IMR-90 (cell line): ENCODE results near the gene RAB3IL1. TPM values are rescaled to one million over a fixed set of nuclear protein-coding genes. Genes with fewer than 3 reads are reported as not detected.

ENCODE experiments used
- ATAC-seq: fragments of 200-7000 bp; cut with Tn5 transposase; 2 replicates; pipeline ENCODE4 v1.9.1; 2020; ENCODE audit warnings: low read depth, mild to moderate bottlenecking, moderate library complexity
- BruUV-seq: library from RNA; stranded (reverse); fragments of 400-500 nt; replicated peaks from 2 replicates; lab custom pipeline; 2021; lab: Mats Ljungman, UMichigan
- CTCF ChIA-PET: fragments of 300-600 bp; formaldehyde crosslinking; extraction: SDS; loops from one replicate; lab custom pipeline; 2021; ENCODE audit warnings: antibody characterized with exemption; lab: Yijun Ruan, JAX
- POLR2A ChIA-PET: fragments of 300-600 bp; sonication (Branson Sonifier 250); formaldehyde crosslinking; loops from one replicate; lab custom pipeline; 2022; ENCODE audit warnings: antibody characterized with exemption; ENCODE audit not compliant: unreplicated experiment; lab: Charles Lee
- DNase-seq: peaks from one replicate; pipeline ENCODE4 v3.0.0; 2013
- H2AFZ ChIP-seq: replicated peaks from 2 replicates; pipeline ENCODE3; 2013; ENCODE audit warnings: low read length, mild to moderate bottlenecking; ENCODE audit not compliant: poor library complexity
- H2AK5ac ChIP-seq: 2 replicates; pipeline ENCODE4 v1.6.1; 2013; ENCODE audit warnings: low read depth, low read length, inconsistent platforms
- H2AK9ac ChIP-seq: replicated peaks from 2 replicates; pipeline ENCODE3; 2013; ENCODE audit warnings: mild to moderate bottlenecking, low read depth, low read length, moderate library complexity; ENCODE audit not compliant: poor library complexity
- H2BK120ac ChIP-seq: 2 replicates; pipeline ENCODE4 v1.6.1; 2013; ENCODE audit warnings: low read depth, low read length, inconsistent platforms
- H2BK15ac ChIP-seq: 3 replicates; pipeline ENCODE4 v1.6.1; 2013; ENCODE audit warnings: low read depth, low read length, inconsistent platforms
- H2BK20ac ChIP-seq: 2 replicates; pipeline ENCODE4 v1.6.1; 2013; ENCODE audit warnings: low read depth, mild to moderate bottlenecking, inconsistent platforms, low read length, moderate library complexity
- H2BK5ac ChIP-seq: 2 replicates; pipeline ENCODE4 v1.6.1; 2013; ENCODE audit warnings: mild to moderate bottlenecking, low read depth, low read length, inconsistent platforms; ENCODE audit not compliant: poor library complexity, severe bottlenecking
- H3K14ac ChIP-seq: replicated peaks from 2 replicates; pipeline ENCODE4 v1.6.1; 2013; ENCODE audit warnings: low read depth, low read length, inconsistent platforms
- H3K18ac ChIP-seq: 2 replicates; pipeline ENCODE4 v1.6.1; 2013; ENCODE audit warnings: low read depth, low read length, control low read depth
- H3K23ac ChIP-seq: 2 replicates; pipeline ENCODE4 v1.6.1; 2013; ENCODE audit warnings: low read depth, low read length, inconsistent platforms
- H3K27ac ChIP-seq: 2 replicates; pipeline ENCODE4 v1.5.1; 2013; ENCODE audit warnings: mild to moderate bottlenecking, control low read depth, low read length; ENCODE audit not compliant: insufficient read depth
- H3K27me3 ChIP-seq: 2 replicates; pipeline ENCODE4 v1.6.1; 2013; ENCODE audit warnings: low read length; ENCODE audit not compliant: control insufficient read depth, insufficient read depth
- H3K36me3 ChIP-seq: 2 replicates; pipeline ENCODE4 v1.6.1; 2013; ENCODE audit warnings: low read length, mixed read lengths; ENCODE audit not compliant: control insufficient read depth, insufficient read depth
- H3K4ac ChIP-seq: 2 replicates; pipeline ENCODE4 v1.6.1; 2013; ENCODE audit warnings: low read depth, low read length, inconsistent platforms
- H3K4me1 ChIP-seq: 2 replicates; pipeline ENCODE4 v1.6.1; 2013; ENCODE audit warnings: low read length, mixed read lengths; ENCODE audit not compliant: control insufficient read depth, insufficient read depth
- H3K4me2 ChIP-seq: 2 replicates; pipeline ENCODE4 v1.6.1; 2013; ENCODE audit warnings: low read depth, mild to moderate bottlenecking, control low read depth, low read length, moderate library complexity
- H3K4me3 ChIP-seq: 2 replicates; pipeline ENCODE4 v1.5.1; 2013; ENCODE audit warnings: low read depth, mild to moderate bottlenecking, control low read depth, low read length, moderate library complexity; ENCODE audit not compliant: insufficient read depth
- H3K56ac ChIP-seq: 2 replicates; pipeline ENCODE4 v1.6.1; 2013; ENCODE audit warnings: low read length, inconsistent platforms; ENCODE audit not compliant: insufficient read depth; ENCODE audit errors: extremely low read depth
- H3K79me1 ChIP-seq, 2 experiments: 2 replicates each; pipeline ENCODE4 v1.6.1; 2013; ENCODE audit warnings: low read length in 2 of 2, inconsistent platforms in 1 of 2, low read depth in 1 of 2
- H3K9ac ChIP-seq: 2 replicates; pipeline ENCODE4 v1.6.1; 2013; ENCODE audit warnings: low read depth, low read length, control low read depth
- H3K9me1 ChIP-seq: 2 replicates; pipeline ENCODE4 v1.6.1; 2013; ENCODE audit warnings: low read length, inconsistent platforms; ENCODE audit not compliant: insufficient read depth
- H3K9me3 ChIP-seq: 2 replicates; pipeline ENCODE4 v1.6.1; 2013; ENCODE audit warnings: low read length; ENCODE audit not compliant: control insufficient read depth, insufficient read depth
- H4K20me1 ChIP-seq: 2 replicates; pipeline ENCODE4 v1.6.1; 2013; ENCODE audit warnings: low read length, inconsistent platforms; ENCODE audit not compliant: insufficient read depth
- H4K5ac ChIP-seq: 2 replicates; pipeline ENCODE4 v1.6.1; 2013; ENCODE audit warnings: mild to moderate bottlenecking, low read depth, low read length, control low read depth
- H4K8ac ChIP-seq, 2 experiments: 2 replicates each; pipeline ENCODE4 v1.6.1; 2013; ENCODE audit warnings: low read depth in 2 of 2, low read length in 2 of 2, control low read depth in 1 of 2, inconsistent platforms in 1 of 2
- H4K91ac ChIP-seq: 2 replicates; pipeline ENCODE4 v1.6.1; 2013; ENCODE audit warnings: low read depth, low read length, inconsistent platforms; ENCODE audit not compliant: insufficient read depth
- BHLHE40 ChIP-seq: fragments of 150-350 bp; IDR thresholded peaks from 2 replicates; pipeline ENCODE4 v1.6.1; 2016; ENCODE audit warnings: mild to moderate bottlenecking, low read depth, low read length
- CEBPB ChIP-seq: IDR thresholded peaks from 2 replicates; pipeline ENCODE4 v1.6.1; 2012; ENCODE audit warnings: low read depth, low read length, improper control_type of control experiment
- CHD1 ChIP-seq: IDR thresholded peaks from 2 replicates; pipeline ENCODE4 v1.6.1; 2012; ENCODE audit warnings: low read depth, low read length, improper control_type of control experiment
- CTCF ChIP-seq: conservative IDR thresholded peaks from 2 replicates; pipeline ENCODE4 v1.5.1; 2012; ENCODE audit warnings: mild to moderate bottlenecking, low read depth, low read length, improper control_type of control experiment
- ELK1 ChIP-seq: fragments of 150-350 bp; IDR thresholded peaks from 2 replicates; pipeline ENCODE4 v1.6.1; 2016; ENCODE audit warnings: low read depth, mild to moderate bottlenecking, low read length, moderate library complexity, borderline replicate concordance
- FOS ChIP-seq: fragments of 150-350 bp; IDR thresholded peaks from 2 replicates; pipeline ENCODE4 v1.6.1; 2016; ENCODE audit warnings: low read depth, low read length
- MAFK ChIP-seq: IDR thresholded peaks from 2 replicates; pipeline ENCODE4 v1.6.1; 2012; ENCODE audit warnings: low read depth, low read length, improper control_type of control experiment
- MAZ ChIP-seq: IDR thresholded peaks from 2 replicates; pipeline ENCODE4 v1.6.1; 2012; ENCODE audit warnings: low read depth, mild to moderate bottlenecking, low read length, improper control_type of control experiment, moderate library complexity, borderline replicate concordance
- MXI1 ChIP-seq: IDR thresholded peaks from 2 replicates; pipeline ENCODE4 v1.6.1; 2012; ENCODE audit warnings: low read depth, mild to moderate bottlenecking, low read length, moderate library complexity, borderline replicate concordance
- NFE2L2 ChIP-seq: fragments of 150-350 bp; IDR thresholded peaks from 2 replicates; pipeline ENCODE4 v1.6.1; 2016; ENCODE audit warnings: low read depth, mild to moderate bottlenecking, low read length
- POLR2A ChIP-seq: IDR thresholded peaks from 2 replicates; pipeline ENCODE4 v1.6.1; 2012; ENCODE audit warnings: mild to moderate bottlenecking, low read depth, low read length
- RAD21 ChIP-seq: IDR thresholded peaks from 2 replicates; pipeline ENCODE4 v1.6.1; 2012; ENCODE audit warnings: low read length, improper control_type of control experiment
- RCOR1 ChIP-seq: IDR thresholded peaks from 2 replicates; pipeline ENCODE4 v1.6.1; 2012; ENCODE audit warnings: mild to moderate bottlenecking, low read length, improper control_type of control experiment; ENCODE audit not compliant: insufficient replicate concordance
- RFX5 ChIP-seq: IDR thresholded peaks from 2 replicates; pipeline ENCODE4 v1.8.0; 2012; ENCODE audit warnings: low read depth, mild to moderate bottlenecking, low read length, moderate library complexity
- SMC3 ChIP-seq: fragments of 150-350 bp; IDR thresholded peaks from 2 replicates; pipeline ENCODE4 v1.6.1; 2016; ENCODE audit warnings: low read depth, mild to moderate bottlenecking, antibody characterized with exemption, low read length, moderate library complexity
- USF2 ChIP-seq: fragments of 150-350 bp; IDR thresholded peaks from 2 replicates; pipeline ENCODE4 v1.6.1; 2017; ENCODE audit warnings: mild to moderate bottlenecking, antibody characterized with exemption, low read length, low read depth
- WGBS, 2 experiments: methylation state at CpG; one replicate each; pipeline versions ENCODE4 v1.1.5 to v1.1.7; 2013; ENCODE audit warnings: missing lambda C conversion rate in 2 of 2; ENCODE audit not compliant: insufficient read length in 1 of 2; ENCODE audit errors: extremely low coverage in 2 of 2; 5-methylcytosine and 5-hydroxymethylcytosine counted together
- dilution Hi-C: fragments of 300-500 bp; cut with HindIII; formaldehyde crosslinking; loops from one replicate; pipeline ENCODE4 v1.14.3; 2018; ENCODE audit warnings: low sequenced_read_pairs; ENCODE audit not compliant: unreplicated experiment
- in situ Hi-C: fragments of 300-500 bp; cut with MboI; formaldehyde crosslinking; loops from 3 replicates; pipeline ENCODE4 v1.14.3; 2019; ENCODE audit warnings: low sequenced_read_pairs, inconsistent platforms, mixed read lengths
- intact Hi-C: fragments of 100-400 bp; cut with micrococcal nuclease; formaldehyde crosslinking; loops from 2 replicates; pipeline ENCODE4 v1.10.0; 2022
- polyA plus RNA-seq, 3 experiments: library from polyadenylated mRNA; depleted of rRNA; stranded (reverse); fragments of >200 nt; gene quantifications; 2 replicates each; pipeline ENCODE4 v1.2.3, GENCODE V29; 2012; ENCODE audit warnings: low replicate concordance in 1 of 3
- total RNA-seq: library from RNA; depleted of rRNA; stranded (reverse); fragments of >200 nt; gene quantifications from 2 replicates; pipeline ENCODE4 v1.2.3, GENCODE V29; 2012

RAB3IL1 gene
- total and polyA plus RNA-seq, 2 of the 4 experiments (the other 2 are of a cell fraction) = 0.72 to 1.9 TPM

- ChIA-PET POLR2A (no interaction called here), CTCF (interaction anchor here (0.7 kb wide), 1 partner anchor 670 kb away, joined by 3 read pairs; the partner anchor contains the start of gene TUT1)
- Histone ChIP-seq H3K4ac (no peak overlapping the region), H2BK20ac (no peak overlapping the region), H3K56ac (no peak overlapping the region), H3K79me1 (0 out of 4 replicates have a peak, but pooled peaks cover 0 to 1% of the 10 kb centered on the region in 2 experiments), H2BK5ac (no peak overlapping the region), H2AK9ac (no peak overlapping the region), H3K23ac (no peak overlapping the region), H3K36me3 (no peaks in the 10 kb centered on the region), H3K18ac (no peak overlapping the region), H4K5ac (no peak overlapping the region), H2BK120ac (no peak overlapping the region), H3K27me3 (peaks cover 28% of the 10 kb centered on the region), H2AK5ac (no peak overlapping the region), H3K9me1 (no peaks in the 10 kb centered on the region), H3K9me3 (no peaks in the 10 kb centered on the region), H4K91ac (no peak overlapping the region), H3K4me1 (peaks cover 14% of the 10 kb centered on the region; the same call in 1 of the 2 replicates), H3K9ac (no peak overlapping the region), H4K20me1 (no peaks in the 10 kb centered on the region), H2BK15ac (no peak overlapping the region), H3K14ac (no peak overlapping the region), H3K4me2 (no peak overlapping the region), H4K8ac (no peak overlapping the region), H2AFZ (no peak overlapping the region), H3K27ac (no peak overlapping the region), H3K4me3 (no peak overlapping the region)
- WGBS, 2 experiments = no CpG with 5 or more reads among the region's 3 CpGs
- ATAC-seq = no peak
- DNase-seq = no peak
- dilution Hi-C loops = no loop called here
- TF ChIP-seq MAFK = no peak
- no peak for TF ChIP-seq RAD21
- TF ChIP-seq ELK1 = no peak
- TF ChIP-seq MAZ = no peak
- TF ChIP-seq FOS = no peak
- no peak for TF ChIP-seq POLR2A
- no peak for TF ChIP-seq RCOR1
- TF ChIP-seq BHLHE40 = no peak
- TF ChIP-seq CHD1 = no peak
- no peak for TF ChIP-seq CEBPB
- TF ChIP-seq SMC3 = no peak
- TF ChIP-seq NFE2L2 = no peak
- no peak for TF ChIP-seq MXI1
- TF ChIP-seq USF2 = no peak
- no peak for TF ChIP-seq RFX5
- no peak for TF ChIP-seq CTCF
- BruUV-seq = no TSS peak
- intact Hi-C loops = no loop called here
- in situ Hi-C loops = no loop called here
These were observed 4.1 kb upstream of the RAB3IL1 start for GRCh38 chr11:61921446-61921845.
